Measurements from ENCODE around the gene CHD6. TPM values are rescaled to one million over a fixed set of nuclear protein-coding genes. Genes with fewer than 3 reads are reported as not detected.

Gene CHD6
- total RNA-seq, 2 donors from 2014 or later, result 19.6 to 28.0 TPM

- Mint-ChIP-seq H3K9me3 (peaks cover 0 to 10% of the 10 kb centered on the region in 2 donors), H3K27ac (peak overlapping the region in 1 of 2 donors; percentile 80), H3K36me3 (peaks cover 13 to 16% of the 10 kb centered on the region in 2 donors)
- ATAC-seq (no peak), DNase-seq (ENCODE audit: low spot score in 2 of 2) (no peak)
These were observed 139.1 kb downstream of the CHD6 start for GRCh38 chr20:41479113-41479512.

- DNase-seq (ENCODE audit: low spot score in 2 of 2) (no peak), ATAC-seq (no peak)
- peak overlapping the region; percentile 63 to 80 for H3K27ac Mint-ChIP-seq
- peaks cover 0 to 10% of the 10 kb centered on the region in 2 donors for H3K9me3 Mint-ChIP-seq
- H3K36me3 Mint-ChIP-seq, result peaks cover 18 to 22% of the 10 kb centered on the region in 2 donors
These were observed 140.2 kb downstream of the CHD6 start for GRCh38 chr20:41478026-41478425.

DNA sequence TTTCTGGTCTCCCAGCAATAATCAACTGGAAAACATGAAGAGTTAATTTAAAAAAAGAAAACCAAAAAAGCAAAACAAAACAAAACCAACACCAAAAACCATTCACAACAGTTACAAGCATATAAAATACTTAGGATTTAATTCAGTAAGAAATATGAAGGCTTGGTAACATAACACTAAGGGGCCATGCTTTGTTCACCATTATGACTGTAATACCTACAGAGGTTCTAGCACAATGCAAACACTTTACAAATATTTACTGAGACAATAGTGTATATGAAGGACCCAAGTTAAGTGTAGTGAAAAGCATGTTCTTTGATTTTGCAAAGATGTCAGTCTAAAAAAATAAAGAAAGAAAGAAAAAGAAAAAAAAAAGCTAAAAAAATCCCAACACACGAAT is 141.7 kb downstream of the CHD6 start:
- Mint-ChIP-seq H3K27ac (peak overlapping the region in 1 of 2 donors; percentile 24), H3K36me3 (peaks cover 18 to 22% of the 10 kb centered on the region in 2 donors), H3K9me3 (peaks cover 0 to 10% of the 10 kb centered on the region in 2 donors)
- ATAC-seq (no peak), DNase-seq (ENCODE audit: low spot score in 2 of 2) (no peak)

GRCh38 chr20:41476013-41476441 is 142.2 kb downstream of the CHD6 start:
- Mint-ChIP-seq H3K9me3 (peaks cover 0 to 10% of the 10 kb centered on the region in 2 donors), H3K27ac (peak overlapping the region in 1 of 2 donors; percentile 24), H3K36me3 (peaks cover 18 to 22% of the 10 kb centered on the region in 2 donors)
- ATAC-seq (no peak), DNase-seq (ENCODE audit: low spot score in 2 of 2) (no peak)

- DNase-seq (ENCODE audit: low spot score in 2 of 2) (no peak), ATAC-seq (no peak)
- H3K27ac Mint-ChIP-seq, result peak overlapping the region in 1 of 2 donors; percentile 30
- peaks cover 0 to 10% of the 10 kb centered on the region in 2 donors for H3K9me3 Mint-ChIP-seq
- H3K36me3 Mint-ChIP-seq, result peaks cover 22% of the 10 kb centered on the region in 2 donors
These were observed 142.7 kb downstream of the CHD6 start for GRCh38 chr20:41475503-41475902.

- no peak for DNase-seq (ENCODE audit: low spot score in 2 of 2)
- Mint-ChIP-seq H3K27ac (peak overlapping the region in 1 of 2 donors; percentile 0), H3K9me3 (no peaks in the 10 kb centered on the region), H3K36me3 (peaks cover 6 to 18% of the 10 kb centered on the region in 2 donors)
- ATAC-seq, result no peak
These were observed 147.6 kb downstream of the CHD6 start for GRCh38 chr20:41470362-41471095.

DNA sequence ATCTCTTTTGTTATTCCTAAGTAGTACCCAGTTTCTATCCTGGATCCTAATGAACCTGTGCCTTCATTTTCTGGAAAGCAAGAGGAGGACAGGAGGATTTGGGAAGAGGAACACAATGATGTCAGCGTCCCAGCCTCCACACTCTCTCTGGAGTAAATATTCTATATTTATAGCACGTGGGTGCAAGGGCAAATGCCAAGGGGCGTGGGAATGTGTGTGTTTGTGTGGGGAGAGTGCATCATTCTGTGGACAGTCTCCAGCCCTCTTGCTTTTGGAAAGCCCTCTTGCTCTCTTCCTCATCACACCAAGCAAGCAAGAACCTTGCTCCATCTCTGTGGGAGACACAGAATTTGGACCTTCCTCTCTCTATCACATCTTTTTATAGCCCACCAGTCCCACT is 148.3 kb downstream of the CHD6 start:
- H3K36me3 Mint-ChIP-seq, result peaks cover 12 to 23% of the 10 kb centered on the region in 2 donors
- DNase-seq (ENCODE audit: low spot score in 2 of 2), result no peak
- H3K27ac Mint-ChIP-seq, result no peak overlapping the region
- no peak for ATAC-seq
- H3K9me3 Mint-ChIP-seq, result peaks cover 0 to 4% of the 10 kb centered on the region in 2 donors

DNA sequence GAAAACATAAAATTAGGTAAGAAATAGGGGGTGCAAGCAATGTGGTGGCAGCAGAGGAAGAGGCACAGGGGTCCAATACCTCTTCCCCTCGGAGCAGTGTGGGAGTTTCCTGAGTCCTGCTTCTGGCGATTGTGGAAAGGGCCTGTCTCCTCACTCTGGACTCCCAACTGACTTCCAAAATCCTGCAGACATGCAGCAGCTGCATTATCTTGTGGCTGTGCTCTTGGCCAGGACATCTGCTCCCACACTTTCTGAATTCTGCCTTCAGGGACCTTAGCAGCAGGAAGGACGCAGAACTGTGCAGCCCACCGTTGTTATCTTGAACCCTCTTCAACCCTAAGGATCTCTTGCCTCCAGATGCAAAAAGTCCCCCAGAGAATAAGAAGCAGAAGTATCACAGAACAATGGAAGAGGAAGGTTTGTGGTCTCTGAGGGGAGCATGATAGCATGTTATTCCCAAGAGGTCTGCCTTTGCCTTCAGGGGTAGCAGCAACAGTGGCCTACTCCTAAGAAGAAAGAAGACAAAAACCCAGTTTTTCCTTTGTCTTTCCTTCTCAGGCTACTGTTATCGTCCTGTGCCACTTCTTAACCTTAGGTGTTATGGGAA is 149.1 kb downstream of the CHD6 start:
- ATAC-seq (no peak), DNase-seq (ENCODE audit: low spot score in 2 of 2) (no peak)
- peaks cover 15 to 29% of the 10 kb centered on the region in 2 donors for H3K36me3 Mint-ChIP-seq
- H3K27ac Mint-ChIP-seq, result no peak overlapping the region
- peaks cover 0 to 4% of the 10 kb centered on the region in 2 donors for H3K9me3 Mint-ChIP-seq

- Mint-ChIP-seq H3K9me3 (peaks cover 0 to 4% of the 10 kb centered on the region in 2 donors), H3K36me3 (peaks cover 9 to 30% of the 10 kb centered on the region in 2 donors), H3K27ac (peak overlapping the region in 1 of 2 donors; percentile 50)
- no peak for DNase-seq (ENCODE audit: low spot score in 2 of 2)
- ATAC-seq, result no peak
These were observed 150.5 kb downstream of the CHD6 start for GRCh38 chr20:41467690-41468089.

DNA sequence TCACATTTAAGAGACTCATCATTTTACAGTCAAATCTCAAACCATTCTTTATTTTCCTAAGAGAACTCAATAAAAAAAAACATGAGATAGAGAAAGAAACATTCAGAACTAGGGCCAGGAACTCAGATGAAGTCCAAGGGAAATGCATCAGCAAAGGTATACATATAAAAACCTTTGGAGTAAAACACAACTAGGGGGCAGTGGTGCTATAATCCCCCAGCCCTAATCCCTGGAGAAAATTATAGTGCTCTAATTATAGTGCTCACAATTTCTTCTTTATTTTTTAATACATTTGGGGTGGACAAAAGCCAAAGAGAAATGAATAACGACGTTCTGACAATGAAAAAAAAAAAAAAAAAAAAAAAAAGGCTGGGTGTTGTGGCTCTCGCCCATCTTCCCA is 151.0 kb downstream of the CHD6 start:
- H3K9me3 Mint-ChIP-seq, result peaks cover 0 to 4% of the 10 kb centered on the region in 2 donors
- no peak for ATAC-seq
- no peak for DNase-seq (ENCODE audit: low spot score in 2 of 2)
- peak overlapping the region in 1 of 2 donors; percentile 22 for H3K27ac Mint-ChIP-seq
- peaks cover 9 to 30% of the 10 kb centered on the region in 2 donors for H3K36me3 Mint-ChIP-seq

DNA sequence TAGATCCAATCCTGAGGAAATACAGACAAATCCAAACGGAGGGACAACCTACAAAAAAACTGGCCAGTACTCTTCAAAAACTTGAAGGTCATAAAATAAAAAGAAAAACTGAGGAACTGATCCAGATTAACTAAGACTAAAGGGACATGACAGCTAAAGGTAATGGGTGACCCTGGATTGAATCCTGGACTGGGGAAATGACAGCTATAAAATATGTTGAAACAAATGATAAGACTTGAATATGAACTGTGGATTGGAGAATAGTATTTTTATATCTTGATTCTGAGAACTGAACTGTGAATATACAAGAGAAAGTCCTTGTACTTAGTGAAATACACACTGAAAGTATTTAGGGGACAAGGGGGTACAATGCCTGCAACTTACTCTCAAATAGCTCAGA is 154.6 kb downstream of the CHD6 start:
- no peak overlapping the region for H3K27ac Mint-ChIP-seq
- DNase-seq (ENCODE audit: low spot score in 2 of 2) (no peak), ATAC-seq (no peak)
- peaks cover 24 to 31% of the 10 kb centered on the region in 2 donors for H3K36me3 Mint-ChIP-seq
- peaks cover 4 to 5% of the 10 kb centered on the region in 2 donors for H3K9me3 Mint-ChIP-seq

DNA sequence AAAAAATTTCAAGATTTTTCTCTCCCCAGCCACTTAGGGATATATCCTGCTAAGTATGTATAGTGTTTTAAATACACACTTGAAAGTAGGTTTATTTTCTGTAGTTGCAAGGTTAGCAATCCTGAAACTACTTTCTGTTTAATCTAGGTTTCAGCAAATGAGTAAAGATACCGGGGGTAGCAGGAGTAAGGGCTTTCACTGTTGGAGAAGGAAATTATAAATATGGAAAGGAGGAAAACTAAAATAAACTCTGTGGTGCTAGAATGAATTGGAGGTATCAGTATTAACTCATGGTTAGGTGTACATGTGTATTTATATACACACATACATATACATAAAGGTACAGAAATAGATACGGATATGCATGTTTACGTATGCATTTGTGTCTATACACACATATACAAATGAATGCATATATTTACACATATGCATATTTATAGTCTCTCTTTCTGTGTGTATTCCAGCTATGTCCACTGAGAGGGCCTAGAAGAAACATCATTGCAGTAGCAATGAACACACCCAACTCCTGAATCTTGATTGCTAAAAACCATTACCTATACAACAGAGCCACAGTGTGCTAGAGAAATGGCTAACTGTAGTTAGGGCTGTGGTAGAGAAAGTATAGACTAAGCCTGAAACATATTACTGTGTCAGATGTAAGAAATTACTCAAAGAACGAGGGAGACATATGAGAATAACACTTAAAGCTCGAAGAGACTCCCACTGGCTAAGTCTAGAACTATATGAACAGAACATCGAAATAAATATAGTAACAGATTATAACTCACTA is 155.6 kb downstream of the CHD6 start:
- H3K9me3 Mint-ChIP-seq, result peaks cover 4 to 5% of the 10 kb centered on the region in 2 donors
- peaks cover 24 to 31% of the 10 kb centered on the region in 2 donors for H3K36me3 Mint-ChIP-seq
- H3K27ac Mint-ChIP-seq, result no peak overlapping the region
- DNase-seq (ENCODE audit: low spot score in 2 of 2) (no peak), ATAC-seq (peak; percentile 73 to 87)

GRCh38 chr20:41458761-41459160 is 159.4 kb downstream of the CHD6 start:
- Mint-ChIP-seq H3K9me3 (peaks cover 0 to 5% of the 10 kb centered on the region in 2 donors), H3K27ac (no peak overlapping the region), H3K36me3 (peaks cover 15 to 22% of the 10 kb centered on the region in 2 donors)
- DNase-seq (ENCODE audit: low spot score in 2 of 2) (no peak), ATAC-seq (no peak)

DNA sequence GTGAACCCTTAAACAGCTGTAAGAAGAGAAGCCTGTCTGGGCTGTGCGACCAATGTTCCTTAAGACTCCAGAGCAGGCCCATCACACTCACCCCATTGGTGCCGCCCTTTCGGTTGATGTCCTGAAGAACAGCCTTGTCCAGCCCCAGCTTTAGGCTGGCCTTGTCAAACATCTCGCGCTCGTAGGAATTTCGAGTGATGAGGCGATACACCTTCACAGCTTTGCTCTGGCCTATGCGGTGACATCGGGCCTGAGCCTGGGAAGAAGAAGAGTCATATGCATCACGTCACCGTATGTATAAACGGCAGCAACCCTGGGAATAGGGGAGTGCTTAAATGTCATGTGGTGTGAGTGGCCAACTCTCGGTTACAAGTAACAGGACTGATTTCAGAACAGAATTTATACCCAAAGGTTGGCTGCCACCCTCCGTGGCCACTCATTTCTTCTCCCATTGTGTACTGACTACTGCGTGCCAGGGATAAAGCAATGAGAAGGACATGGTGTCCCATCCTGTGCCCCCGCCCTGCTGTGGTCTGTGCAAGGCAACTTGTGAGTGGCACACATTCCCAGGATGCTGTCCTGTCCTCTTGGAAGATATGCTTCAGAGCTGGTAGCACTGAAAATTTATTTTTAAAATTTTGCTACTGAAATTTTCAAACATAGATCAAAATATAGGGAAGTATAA is 160.9 kb downstream of the CHD6 start:
- ATAC-seq, result no peak
- no peak for DNase-seq (ENCODE audit: low spot score in 2 of 2)
- peaks cover 0 to 5% of the 10 kb centered on the region in 2 donors for H3K9me3 Mint-ChIP-seq
- peaks cover 15 to 17% of the 10 kb centered on the region in 2 donors for H3K36me3 Mint-ChIP-seq
- H3K27ac Mint-ChIP-seq, result peak overlapping the region in 1 of 2 donors; percentile 44

DNA sequence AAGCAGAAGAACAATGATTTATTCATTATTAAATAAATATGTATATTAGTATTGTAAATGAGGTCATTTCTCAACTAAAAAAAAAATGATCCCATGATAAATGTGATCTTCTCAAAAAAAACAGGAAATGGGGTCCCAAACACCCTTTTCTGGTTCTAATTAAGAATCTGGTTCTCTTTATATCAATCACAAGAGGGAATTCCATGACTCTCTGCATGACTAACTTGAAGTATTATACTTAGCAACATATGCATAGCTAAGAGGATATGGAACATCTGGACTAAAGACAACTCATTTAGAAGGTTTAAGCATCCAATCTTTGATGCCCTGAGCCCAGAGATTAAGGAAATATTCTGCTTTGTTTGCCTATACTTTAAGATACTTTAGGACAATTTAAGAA is 161.8 kb downstream of the CHD6 start:
- peaks cover 0 to 5% of the 10 kb centered on the region in 2 donors for H3K9me3 Mint-ChIP-seq
- no peak for DNase-seq (ENCODE audit: low spot score in 2 of 2)
- H3K27ac Mint-ChIP-seq, result no peak overlapping the region
- peaks cover 11 to 24% of the 10 kb centered on the region in 2 donors for H3K36me3 Mint-ChIP-seq
- no peak for ATAC-seq

DNA sequence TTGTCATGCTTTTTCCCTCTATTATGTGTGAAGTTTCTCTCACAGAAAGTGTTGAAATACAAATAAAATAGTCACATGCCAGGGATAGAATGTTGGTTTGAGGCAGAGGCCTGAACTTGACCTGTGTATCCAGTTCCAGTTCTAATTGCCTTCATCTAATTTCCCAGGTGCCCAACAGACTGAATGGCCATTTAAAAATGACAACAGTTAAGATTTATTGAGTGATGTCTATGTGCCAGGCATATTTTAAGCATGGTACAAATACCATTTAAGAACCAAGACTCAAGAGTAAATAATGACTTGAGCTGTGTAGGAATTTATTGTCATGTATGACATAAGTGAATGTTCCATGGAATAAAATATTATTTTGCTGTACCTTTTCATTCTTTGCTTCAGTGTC is 163.9 kb downstream of the CHD6 start:
- Mint-ChIP-seq H3K27ac (no peak overlapping the region), H3K36me3 (peaks cover 0 to 23% of the 10 kb centered on the region in 2 donors), H3K9me3 (no peaks in the 10 kb centered on the region)
- DNase-seq (ENCODE audit: low spot score in 2 of 2) (no peak), ATAC-seq (no peak)

Measured in activated naive CD4-positive, alpha-beta T cell treated with anti-CD3 and anti-CD28 coated beads, Interleukin-2, amount 50 U/mL, for 72 hours (primary cell).